ENCODE data around the gene STX8.

The STX8 gene

DNA sequence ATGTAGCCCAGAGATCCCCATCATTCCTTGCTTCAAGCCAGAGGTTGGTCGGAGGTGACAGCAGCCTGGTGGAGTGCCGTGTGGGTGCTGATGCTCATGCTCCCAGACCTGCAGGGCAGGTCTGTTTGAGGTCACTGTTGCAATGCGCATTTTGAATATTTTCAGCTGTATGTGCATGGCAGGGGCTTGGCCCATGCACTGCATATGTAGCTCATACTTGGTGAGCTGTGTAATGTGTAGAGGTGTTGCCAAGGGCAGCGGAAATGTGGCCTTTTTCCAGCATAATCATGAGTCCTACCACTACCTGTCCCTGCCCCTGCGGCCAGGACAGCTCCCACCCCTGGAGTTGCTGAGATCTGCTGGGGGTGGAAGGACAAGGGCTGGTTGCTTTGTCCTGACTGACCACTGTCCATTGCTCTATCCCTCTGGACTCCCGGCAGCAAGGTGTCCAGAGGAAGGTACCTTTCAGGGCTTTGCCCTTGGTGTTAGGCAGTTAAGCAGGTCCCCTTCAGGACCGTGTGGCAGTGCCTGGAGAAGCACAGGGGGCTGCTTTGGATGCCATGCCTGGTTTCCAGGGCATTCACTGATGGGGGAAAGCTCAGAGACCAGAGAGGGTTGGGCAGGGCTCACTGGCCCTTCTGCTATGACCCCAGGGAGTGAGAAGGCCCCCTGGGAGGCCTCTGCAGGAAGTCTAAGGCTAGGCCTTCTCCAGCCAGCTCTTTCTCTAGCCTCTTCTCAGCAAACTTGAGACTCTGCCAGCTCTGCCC lies 339.2 kb downstream of the STX8 start:
- no peak for DNase-seq

DNA sequence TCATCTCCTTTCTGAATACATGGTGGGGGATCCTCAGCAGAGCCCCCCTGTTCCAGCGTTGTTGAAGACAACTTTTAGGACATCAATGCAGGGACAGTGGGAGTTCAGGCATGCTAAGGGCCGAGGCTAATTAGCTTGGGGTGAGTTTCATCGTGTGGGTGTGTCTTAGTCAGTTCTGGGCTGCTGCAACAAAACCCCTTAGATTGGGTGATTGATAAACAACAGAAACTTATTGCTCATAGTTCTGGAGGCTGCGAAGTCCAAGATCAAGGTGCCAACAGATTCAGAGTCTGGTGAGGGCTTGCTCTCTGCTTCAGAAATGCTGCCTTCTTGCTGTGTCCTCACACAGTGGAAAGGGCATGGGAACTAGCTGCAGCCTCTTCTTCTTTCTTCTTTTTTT lies 340.3 kb downstream of the STX8 start:
- no peak for DNase-seq

DNA sequence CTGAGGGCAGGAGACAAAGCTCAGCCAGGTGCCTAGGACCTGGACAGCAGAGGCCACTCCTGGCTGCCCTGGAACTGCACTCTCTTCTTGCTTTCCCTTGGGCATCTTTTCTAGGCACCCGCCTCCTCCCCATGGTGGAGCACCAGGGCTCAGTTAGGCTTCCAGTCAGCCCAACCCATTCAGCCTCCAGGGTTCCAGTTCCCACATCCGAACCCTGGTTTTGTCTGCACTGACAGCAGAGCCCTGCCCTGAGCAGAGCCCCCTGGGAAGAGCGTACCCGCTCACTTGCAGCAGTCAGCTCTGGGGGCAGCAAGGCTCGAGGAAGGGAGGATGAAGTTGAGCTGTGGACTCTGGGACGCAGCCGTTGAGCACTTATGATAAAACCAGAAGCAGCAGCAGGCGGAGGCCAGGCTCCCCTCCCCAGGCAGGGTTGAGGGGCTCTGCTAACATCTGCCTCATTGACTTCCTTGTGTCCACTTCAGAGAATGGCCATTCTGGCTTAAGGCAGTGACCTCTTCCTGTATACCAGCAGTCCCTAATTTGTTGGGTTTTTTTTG lies 341.2 kb downstream of the STX8 start:
- no peak for DNase-seq

DNA sequence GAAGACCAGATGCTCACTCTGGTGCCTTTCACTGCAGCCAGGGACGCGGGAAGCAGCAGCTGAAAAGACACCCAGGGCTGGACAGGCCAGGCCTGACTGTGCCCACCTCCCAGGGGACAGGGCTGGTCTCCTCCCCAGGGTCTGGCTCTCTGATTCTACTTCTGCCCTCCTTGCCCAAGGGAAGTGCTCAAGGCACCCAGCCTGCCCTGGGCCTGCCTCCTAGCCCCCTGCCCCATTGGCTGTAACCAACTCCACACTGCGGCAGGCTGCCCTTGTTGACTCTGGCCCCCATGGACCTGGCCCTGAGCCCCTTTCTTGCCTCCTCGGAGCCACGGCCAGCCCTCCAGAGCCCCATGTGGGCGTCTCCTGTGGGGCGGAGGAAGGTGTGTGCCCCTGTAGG lies 341.9 kb downstream of the STX8 start:
- no peak for DNase-seq

GRCh38 chr17:9233271-9233599 lies 342.4 kb downstream of the STX8 start:
- no peak for DNase-seq

DNA sequence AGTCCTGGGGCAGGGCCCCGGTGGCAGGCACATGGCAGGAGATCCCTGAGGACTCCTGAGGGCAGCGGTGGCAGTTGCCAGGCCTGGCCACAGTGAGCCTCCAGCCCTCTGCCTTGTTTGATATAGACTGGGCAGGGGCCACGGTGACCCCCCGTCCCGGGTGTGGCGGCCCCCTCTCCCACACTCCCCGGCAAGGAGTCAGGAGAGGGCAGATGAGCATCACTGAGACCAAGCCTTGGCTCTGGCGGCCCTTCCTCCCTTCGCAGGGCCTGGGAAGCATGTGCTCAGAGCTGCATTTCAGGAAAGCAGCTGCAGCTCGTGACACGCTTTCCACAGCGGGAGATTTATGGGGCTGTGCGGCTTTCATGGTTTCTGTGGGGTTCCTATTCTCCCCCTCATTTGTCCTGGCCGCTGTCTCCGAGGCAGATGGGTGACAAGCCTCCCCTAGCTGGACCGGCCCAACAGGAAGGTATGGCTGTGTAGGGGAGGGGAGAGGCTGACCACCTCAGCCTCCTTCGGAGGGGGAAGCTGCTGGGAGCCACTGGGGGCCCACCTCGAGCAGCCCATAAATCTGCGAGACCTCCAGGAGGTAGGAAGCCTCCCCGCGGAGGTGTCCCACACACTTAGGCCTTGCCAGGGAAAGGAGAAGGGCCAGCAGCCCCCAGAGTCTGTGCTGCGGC lies 342.9 kb downstream of the STX8 start:
- DNase-seq: no peak

GRCh38 chr17:9232155-9232475 lies 343.5 kb downstream of the STX8 start:
- no peak for DNase-seq

DNA sequence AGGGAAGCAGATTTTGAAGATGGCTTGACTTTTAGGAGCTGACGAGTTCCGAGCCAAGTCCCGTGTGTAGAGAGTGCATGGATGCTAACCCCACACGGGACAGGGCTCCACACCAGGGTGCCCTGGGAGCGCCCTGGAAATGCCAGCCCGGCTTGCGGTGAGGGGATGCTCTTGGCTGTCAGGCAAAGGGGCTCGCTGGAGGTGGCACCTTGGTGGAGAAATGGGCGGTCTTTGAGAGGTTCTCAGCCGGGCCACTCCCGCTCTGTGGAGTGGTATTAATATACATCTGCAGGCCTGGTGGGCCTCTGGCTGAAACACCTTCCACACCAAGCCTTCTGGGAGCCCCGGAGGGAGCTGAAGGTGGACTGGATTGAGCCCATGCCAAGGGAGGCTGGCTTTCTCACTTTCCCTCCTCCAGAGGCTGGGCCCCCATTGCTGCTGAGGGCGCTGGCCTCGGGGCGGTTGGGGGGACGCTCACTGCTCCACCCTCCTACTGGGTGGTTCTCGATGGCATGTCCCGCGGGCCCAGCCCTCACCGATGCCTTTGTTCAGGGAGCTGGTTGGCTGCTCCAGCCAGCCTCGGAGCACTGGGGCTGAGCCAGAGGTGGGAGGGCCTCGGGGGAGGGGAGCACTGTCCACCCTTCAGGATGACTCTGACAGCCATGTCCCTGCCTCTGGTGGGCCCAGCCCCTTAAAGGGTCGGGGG lies 344.0 kb downstream of the STX8 start:
- DNase-seq: no peak

DNA sequence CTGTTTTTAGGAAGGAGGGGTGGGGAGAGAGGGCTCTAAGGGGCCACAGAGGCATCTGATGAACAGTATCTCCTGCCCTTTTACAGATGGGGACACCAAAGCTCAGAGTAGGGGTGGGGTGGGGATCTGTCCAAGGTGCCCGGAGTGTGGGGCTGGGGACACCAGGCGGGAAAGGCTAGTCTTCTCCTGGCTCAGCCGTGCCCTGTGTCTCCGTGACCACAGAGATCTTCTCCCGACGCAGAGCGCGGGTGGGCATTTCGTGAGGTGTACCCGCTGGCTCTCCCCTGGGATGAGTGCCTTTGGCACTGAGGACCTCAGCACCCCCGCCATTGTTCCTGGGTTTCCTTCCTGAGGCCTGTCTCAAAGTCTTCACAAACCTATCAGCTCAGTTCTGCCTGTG lies 344.8 kb downstream of the STX8 start:
- no peak for DNase-seq

DNA sequence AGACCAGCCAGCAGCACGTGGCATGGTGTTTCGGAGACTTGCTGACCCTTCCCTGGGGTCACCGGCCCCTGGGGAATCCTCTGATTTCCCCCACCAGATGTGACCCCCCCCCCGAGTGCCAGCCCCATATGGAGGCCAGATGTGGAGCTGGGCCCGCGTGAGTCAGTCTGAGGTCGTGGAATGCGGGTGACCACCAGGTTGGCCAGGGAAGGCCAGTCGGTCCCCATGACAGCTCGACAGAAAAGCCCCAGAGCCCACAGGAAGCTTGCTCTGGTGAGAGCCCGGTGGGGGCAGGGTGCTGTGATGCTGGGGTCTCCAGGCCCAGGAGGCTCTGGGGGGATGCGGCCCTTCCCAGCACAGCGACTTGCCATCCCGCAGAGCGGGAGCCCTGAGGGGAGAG lies 345.3 kb downstream of the STX8 start:
- no peak for DNase-seq

- DNase-seq: no peak
Measured at GRCh38 chr17:9229826-9230201, 345.8 kb downstream of the STX8 start.

DNA sequence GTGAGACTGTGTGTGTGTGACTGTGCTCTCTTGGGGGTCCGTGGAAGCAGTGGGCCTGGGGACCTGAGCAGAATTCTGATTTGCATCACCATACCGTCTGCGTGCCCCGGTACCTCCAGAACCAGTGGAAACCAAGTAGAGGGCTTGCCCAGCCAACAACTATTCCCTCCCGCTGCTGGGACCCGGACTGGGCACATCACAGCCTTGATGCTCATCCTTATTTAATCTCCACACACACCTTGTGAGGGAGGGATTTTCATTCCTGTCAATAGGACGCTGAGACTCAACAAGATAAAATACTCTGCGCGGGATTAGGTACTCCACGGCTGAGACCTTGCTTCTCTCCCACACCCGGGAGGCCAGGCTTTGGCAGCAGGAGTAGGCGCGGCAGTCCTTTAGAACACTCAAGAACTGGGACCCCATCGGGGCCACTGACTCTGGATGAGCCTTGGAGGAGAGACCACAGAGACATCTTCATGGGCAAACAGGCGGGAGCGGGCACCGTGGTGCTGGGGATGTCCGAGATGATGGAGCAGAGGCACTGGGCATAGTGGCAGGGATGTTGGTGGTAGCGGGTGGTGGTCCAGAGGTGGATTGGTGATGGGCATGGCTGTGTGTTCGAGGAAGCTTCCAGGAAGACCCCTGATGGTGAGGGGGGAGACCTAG lies 346.3 kb downstream of the STX8 start:
- no peak for DNase-seq

DNA sequence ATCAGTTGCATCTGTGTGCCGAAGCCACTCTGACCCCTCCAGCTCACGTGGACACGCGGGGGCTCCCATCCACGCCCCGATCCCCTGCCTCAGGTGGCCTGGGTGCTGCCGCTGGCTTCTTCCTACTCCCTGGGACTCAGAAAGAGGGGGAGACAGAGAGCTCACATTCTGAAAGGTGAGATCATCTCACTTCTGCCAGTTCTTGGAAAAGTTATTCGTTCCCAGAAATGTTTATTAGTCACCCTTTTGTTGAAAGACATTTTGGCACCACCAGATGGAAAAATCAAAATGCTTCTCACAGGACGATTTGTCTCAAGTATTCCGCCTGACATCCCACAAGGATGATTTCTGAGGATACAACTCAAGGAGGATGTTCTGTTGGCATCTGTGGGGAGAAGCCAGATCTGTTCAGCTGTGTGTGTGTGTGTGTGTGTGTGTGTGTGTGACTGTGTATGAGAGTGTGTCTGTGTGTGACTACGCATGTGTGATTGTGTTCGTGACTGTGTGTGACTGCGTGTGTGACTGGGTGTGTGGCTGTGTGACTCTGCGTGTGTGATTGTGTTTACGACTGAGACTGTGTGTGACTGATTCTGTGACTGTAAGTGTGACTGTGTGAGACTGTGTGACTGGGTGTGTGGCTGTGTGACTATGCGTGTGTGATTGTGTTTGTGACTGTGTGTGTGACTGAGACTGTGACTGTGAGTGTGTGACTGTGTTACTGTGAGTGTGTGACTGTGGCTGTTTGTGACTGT lies 347.0 kb downstream of the STX8 start:
- no peak for DNase-seq

DNA sequence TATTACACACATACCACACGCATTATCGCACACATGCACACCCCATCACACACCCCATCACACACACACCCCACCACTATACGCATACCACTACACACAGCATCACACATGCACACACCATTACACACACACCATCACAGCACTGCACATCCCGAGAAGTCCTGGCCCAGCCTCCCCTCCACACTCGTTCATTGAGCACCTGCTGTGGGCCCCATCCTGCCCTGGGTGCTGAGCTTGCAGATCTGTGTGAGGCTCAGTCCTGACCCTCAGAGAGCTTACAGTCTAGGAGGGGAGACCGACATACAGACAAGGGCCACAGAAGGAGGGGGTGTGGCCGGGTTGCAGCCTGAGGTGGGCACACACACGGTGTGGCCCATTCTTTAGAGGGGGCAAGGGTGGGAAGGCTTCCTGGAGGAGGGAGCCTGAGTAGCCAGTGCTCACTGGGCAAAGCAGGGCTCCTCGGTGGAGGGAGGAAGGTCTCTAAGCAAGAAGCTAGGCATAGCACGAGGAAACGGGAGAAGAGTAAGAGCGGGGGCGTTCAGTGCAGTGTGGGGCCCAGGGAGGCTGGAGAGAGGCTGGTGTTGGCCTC lies 347.7 kb downstream of the STX8 start:
- DNase-seq: no peak

- DNase-seq: no peak
Measured at GRCh38 chr17:9226794-9227135, 348.9 kb downstream of the STX8 start.

- DNase-seq: no peak
Measured at GRCh38 chr17:9226130-9226793, 349.4 kb downstream of the STX8 start.

DNA sequence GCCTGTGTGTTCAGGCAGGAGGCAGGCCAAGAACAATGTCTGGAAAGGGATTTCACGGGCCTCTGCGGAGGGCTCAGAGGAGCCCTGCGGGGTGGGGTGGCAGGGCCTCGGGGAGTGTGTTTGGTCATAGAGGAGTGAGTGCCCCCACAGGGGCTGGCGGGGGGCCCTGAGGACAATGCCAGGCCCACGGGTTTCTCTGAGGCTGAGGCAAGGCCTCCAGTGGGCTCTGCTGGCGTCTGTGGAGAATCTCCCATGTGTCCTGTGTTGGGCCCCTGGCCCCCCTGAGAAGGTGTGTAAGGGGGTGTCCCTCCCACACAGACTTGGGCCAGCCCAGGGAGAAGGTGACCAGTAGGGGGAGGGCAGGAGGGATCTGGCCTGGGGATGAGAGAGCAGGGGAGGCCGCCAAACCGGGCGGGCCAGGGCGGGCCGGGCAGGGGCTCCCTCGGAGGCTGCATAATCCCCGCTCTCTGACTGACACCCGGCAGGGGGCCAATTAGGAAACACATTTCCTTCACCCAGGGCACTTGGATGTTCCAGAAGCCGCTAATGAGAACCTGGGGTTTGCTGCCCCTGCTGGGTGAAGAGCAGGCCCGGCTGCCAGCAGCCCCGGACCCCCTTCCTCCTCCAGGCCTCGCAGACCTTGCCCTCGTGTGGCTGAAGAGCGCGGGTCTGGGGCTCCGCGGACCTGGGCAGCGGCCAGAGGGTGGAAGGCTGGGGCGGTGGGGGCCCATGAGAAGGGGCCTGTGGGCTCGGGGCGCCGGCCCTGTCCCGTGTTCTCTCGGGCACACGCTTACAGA lies 350.1 kb downstream of the STX8 start:
- no peak for DNase-seq

DNA sequence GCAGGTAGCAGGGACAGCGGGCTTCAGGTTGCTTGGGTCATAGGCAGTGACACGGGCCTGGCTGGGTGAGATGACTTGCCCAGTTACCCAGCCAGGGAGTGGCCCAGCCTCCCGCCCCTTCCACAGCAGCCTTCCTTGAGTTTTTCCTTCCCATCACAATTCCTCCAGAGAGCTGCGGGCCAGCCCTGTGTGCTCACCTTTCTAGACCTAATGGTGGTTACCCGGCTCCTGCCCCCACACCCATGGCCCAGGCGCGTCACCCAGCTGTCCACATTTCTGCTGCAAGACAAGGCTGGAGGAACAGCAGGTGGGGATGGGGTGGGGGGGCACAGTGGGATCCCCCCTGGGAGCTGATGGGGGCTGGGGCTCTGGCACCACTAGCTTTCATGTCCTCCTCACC lies 351.1 kb downstream of the STX8 start:
- DNase-seq: no peak

- DNase-seq: no peak
Measured at GRCh38 chr17:9223531-9223930, 352.1 kb downstream of the STX8 start.

DNA sequence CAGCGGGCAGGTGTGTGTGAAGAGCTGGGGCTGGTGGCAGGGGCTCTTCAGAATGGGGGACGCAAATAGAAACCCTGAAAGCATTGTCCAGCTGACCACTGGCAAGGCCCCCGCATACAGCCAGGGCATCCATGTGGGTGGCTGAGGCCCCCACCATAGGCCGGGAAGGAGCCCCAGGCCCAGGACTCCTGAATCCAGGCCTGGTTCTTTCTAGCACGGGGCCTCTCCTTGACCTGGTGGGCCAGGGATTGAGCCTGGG lies 353.8 kb downstream of the STX8 start:
- DNase-seq: no peak

DNA sequence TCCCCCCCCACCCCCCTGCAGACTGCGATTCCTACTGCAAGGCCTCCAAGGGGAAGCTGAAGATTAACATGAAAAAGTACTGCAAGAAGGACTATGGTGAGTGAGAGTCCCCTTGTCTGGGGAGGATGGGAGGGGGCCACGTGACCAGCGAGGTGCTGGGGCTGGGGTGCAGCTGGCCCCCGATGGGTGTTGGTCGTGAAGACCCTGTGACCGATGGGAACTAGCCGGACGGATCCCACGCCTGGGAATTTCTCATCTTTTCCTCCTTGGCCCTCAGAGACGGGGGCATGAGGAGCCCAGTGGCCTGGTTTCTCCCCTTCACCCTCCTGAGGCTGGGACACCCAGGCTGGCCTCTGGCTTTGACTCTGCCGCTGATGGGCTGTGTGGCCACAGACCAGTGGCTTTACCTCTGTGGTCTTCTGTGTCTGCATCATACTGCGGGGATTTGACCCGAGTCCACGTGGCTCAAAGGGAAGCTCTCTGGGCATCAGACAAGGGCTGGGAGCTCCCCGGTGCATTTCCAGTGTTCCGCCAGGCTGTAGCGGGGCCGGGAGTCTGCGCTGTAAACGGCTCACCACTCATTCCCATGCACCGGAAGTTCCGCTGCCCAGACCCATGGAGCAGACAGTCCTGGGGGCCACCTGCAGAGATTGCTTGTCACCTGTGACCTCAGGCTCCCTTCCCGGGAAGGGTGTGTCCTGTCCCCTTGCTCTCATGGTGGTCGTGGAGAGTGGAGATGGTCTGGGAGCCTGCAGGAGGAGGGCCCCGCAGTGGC lies 354.3 kb downstream of the STX8 start:
- DNase-seq: no peak
